Left lung (tissue), 10 donors: ENCODE results near the gene SUFU. TPM values are rescaled to one million over a fixed set of nuclear protein-coding genes. Genes with fewer than 3 reads are reported as not detected.
"Not testable (repeated sequence)": the region's sequence is repeated elsewhere in the genome, so short reads cannot be mapped to it uniquely, and the experiment has no call there.

Experiments
- ATAC-seq: fragments of 200-7000 bp; cut with Tn5 transposase; one replicate; pipeline ENCODE4 v1.9.1; 2020; ENCODE audit warnings: moderate library complexity
- DNase-seq, 4 donors: peaks; one replicate each; pipeline ENCODE4 v3.0.0-alpha.2; 2013 to 2020
- H3K27ac ChIP-seq, 2 donors: fragments of 200-600 bp; sonication (generic) in 1 of 2; one replicate each; pipeline versions ENCODE4 v1.5.0 to v1.8.0; 2020 to 2021
- H3K27me3 ChIP-seq, 2 donors: fragments of 200-600 bp; sonication (generic) in 1 of 2; one replicate each; pipeline versions ENCODE4 v1.5.0 to v1.8.0; 2020 to 2021
- H3K36me3 ChIP-seq, 2 donors: fragments of 200-600 bp; sonication (generic) in 1 of 2; one replicate each; pipeline versions ENCODE4 v1.5.0 to v1.8.0; 2020 to 2021
- H3K4me1 ChIP-seq, 2 donors: fragments of 200-600 bp; one replicate each; pipeline ENCODE4 v1.8.0; 2021
- H3K4me3 ChIP-seq, 2 donors: fragments of 200-600 bp; sonication (generic) in 1 of 2; one replicate each; pipeline versions ENCODE4 v1.5.0 to v1.8.0; 2020 to 2021; ENCODE audit warnings: mild to moderate bottlenecking in 1 of 2
- H3K9me3 ChIP-seq, 2 donors: fragments of 200-600 bp; sonication (generic) in 1 of 2; one replicate each; pipeline versions ENCODE4 v1.5.0 to v1.8.0; 2020 to 2021
- intact Hi-C, 2 donors: fragments of 100-400 bp; cut with DNase I; formaldehyde crosslinking; loops; one replicate each; pipeline versions ENCODE4 v1.11.2 to v1.14.2; 2022
- polyA plus RNA-seq, 6 donors: library from polyadenylated mRNA; unstranded; fragments of 120-200 nt; gene quantifications; one replicate each; pipeline ENCODE4 v1.2.1, GENCODE V29; 2013; ENCODE audit not compliant: insufficient read length in 6 of 6
- total RNA-seq, 2 donors: library from RNA; stranded (reverse); fragmentation: NEBNext Ultra II Directional; extraction: Animal tissue kit (Norgen Biotek cat#: 25700); gene quantifications; one replicate each; pipeline ENCODE4 v1.2.1, GENCODE V29; 2021
- TF ChIP-seq, protein P1 (sequence below), 2 donors: fragments of 200-600 bp; sonication (generic) in 1 of 2; IDR thresholded peaks; one replicate each; pipeline versions ENCODE4 v1.5.0 to v1.8.0; 2021; ENCODE audit warnings: antibody characterized with exemption in 2 of 2
- donor health status: DM: no; HTN: yes; CAD: no.
- donor health status: DM: no; HTN: no; CAD: no.

SUFU gene
- total and polyA plus RNA-seq, 8 donors = 13.4 to 30.7 (median 27.7) TPM

DNA sequence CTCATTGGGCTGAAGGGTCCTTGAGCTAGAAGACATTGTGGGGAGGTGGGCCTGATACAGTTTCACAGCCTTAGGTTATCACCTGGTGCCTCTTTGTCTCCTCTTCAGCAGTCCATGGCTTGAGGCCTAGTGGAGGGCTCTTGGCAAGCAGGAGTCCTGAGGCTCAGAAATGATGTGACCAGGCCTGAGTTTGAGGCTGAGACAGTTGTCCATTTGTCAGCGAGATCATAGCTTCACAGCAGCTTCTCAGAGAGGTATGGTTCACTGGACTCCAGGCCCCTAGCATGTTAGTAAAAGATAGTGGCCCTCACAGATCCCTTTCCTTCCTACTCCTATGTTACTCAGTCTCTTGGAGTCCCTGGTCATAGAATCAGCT is 19.1 kb downstream of the SUFU start:
- Histone ChIP-seq H3K9me3 (no peaks in the 10 kb centered on the region), H3K36me3 (peaks cover 0 to 25% of the 10 kb centered on the region in 2 donors), H3K27ac (no peak overlapping the region), H3K4me3 (no peak overlapping the region), H3K4me1 (no peaks in the 10 kb centered on the region), H3K27me3 (no peaks in the 10 kb centered on the region)
- TF ChIP-seq, protein P1, sequence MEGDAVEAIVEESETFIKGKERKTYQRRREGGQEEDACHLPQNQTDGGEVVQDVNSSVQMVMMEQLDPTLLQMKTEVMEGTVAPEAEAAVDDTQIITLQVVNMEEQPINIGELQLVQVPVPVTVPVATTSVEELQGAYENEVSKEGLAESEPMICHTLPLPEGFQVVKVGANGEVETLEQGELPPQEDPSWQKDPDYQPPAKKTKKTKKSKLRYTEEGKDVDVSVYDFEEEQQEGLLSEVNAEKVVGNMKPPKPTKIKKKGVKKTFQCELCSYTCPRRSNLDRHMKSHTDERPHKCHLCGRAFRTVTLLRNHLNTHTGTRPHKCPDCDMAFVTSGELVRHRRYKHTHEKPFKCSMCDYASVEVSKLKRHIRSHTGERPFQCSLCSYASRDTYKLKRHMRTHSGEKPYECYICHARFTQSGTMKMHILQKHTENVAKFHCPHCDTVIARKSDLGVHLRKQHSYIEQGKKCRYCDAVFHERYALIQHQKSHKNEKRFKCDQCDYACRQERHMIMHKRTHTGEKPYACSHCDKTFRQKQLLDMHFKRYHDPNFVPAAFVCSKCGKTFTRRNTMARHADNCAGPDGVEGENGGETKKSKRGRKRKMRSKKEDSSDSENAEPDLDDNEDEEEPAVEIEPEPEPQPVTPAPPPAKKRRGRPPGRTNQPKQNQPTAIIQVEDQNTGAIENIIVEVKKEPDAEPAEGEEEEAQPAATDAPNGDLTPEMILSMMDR (IDR thresholded peaks at IDR 0.05) = no peak
- DNase-seq = no peak
- intact Hi-C loops = no loop called here
- no peak for ATAC-seq

DNA sequence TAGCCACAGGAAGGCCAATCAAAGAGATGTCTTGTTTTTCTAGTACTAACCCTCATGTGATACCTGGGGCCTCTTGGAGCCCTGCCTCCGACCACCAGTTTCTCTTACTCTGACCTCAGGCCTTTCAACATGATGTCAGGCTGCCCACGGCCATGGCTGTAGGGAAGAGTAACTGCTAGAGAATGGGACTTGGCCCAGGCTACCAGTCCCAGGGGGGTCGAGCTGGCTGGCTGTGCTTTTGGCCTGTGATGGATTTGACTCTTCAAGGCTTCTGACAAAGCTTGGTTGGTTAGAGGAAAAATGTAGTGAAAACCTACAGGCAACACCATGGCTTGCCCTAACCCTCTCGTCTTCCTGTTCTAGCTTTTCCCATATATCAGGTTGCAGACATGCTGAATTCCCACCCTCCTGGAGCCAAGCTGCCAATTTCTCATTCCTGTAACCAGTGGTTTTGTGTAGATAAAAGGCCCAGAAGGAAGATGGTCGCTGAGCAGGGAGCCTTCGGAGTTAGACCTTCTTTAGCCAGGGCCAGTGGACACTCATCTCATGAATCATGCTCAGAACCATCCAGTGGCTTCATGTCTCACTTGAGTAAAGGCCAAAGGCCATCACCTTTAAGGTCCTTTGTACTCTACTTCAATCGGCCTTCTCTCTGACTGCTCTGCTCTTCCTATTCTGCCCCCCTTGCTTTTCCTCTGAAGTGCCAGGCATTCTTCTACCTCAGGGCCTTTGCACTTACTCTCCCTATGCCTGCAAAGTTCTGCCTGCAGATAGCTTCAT is 19.7 kb downstream of the SUFU start:
- no peaks in the 10 kb centered on the region for H3K4me1 ChIP-seq
- H3K9me3 ChIP-seq = no peaks in the 10 kb centered on the region
- DNase-seq (no peak), ATAC-seq (no peak)
- H3K4me3 ChIP-seq = no peak overlapping the region
- intact Hi-C loops = no loop called here
- H3K27me3 ChIP-seq = no peaks in the 10 kb centered on the region
- H3K36me3 ChIP-seq = peaks cover 0 to 25% of the 10 kb centered on the region in 2 donors
- no peak overlapping the region for H3K27ac ChIP-seq
- TF ChIP-seq, protein P1 (IDR thresholded peaks at IDR 0.05) = no peak

DNA sequence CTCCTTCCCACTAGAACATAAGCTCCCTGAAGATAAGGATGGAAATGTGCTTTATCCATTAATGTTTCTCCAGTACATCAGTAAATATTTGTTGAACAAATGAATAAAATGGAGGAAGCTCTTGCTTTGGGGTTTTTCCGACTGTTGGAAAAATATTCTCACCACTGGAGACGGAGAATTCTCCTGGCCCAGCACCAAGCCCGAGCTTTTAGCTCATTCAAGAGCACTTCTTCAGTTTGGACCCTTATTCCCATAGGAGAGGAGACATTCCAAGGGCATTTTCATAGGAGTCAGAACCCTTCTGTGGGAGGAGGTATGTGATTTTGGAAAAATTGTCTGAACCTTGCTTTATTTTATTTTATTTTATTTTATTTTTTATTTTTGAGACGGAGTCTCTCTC is 21.0 kb downstream of the SUFU start:
- TF ChIP-seq, protein P1 (IDR thresholded peaks at IDR 0.05) = no peak
- Histone ChIP-seq H3K27ac (no peak overlapping the region), H3K27me3 (no peaks in the 10 kb centered on the region), H3K36me3 (peaks cover 0 to 25% of the 10 kb centered on the region in 2 donors), H3K4me3 (no peak overlapping the region), H3K9me3 (no peaks in the 10 kb centered on the region), H3K4me1 (no peaks in the 10 kb centered on the region)
- ATAC-seq (no peak), DNase-seq (no peak)
- intact Hi-C loops = no loop called here

DNA sequence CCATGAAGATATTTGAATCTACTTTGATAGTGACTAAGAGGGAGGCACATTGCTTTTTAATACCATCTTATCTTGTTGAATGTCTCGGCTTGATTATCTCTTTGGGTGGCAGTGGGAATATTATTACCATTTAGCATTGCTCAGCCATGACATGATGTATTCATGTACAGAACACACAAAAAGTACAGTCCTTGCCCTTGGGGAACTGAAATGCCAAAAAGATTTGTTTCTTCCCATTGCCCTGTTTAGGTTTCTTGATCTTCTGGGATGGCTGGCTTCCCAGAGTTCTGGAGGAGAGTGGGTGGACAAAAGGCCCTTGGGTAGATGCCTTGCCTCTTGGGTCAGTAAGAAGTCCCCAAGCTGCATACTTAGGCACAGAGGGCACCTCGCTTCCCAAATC is 23.8 kb downstream of the SUFU start:
- intact Hi-C loops = no loop called here
- Histone ChIP-seq H3K27me3 (no peaks in the 10 kb centered on the region), H3K9me3 (no peaks in the 10 kb centered on the region), H3K4me1 (no peaks in the 10 kb centered on the region), H3K27ac (no peak overlapping the region), H3K4me3 (no peak overlapping the region), H3K36me3 (peaks cover 0 to 21% of the 10 kb centered on the region in 2 donors)
- no peak for ATAC-seq
- DNase-seq = no peak
- TF ChIP-seq, protein P1 (IDR thresholded peaks at IDR 0.05) = no peak

DNA sequence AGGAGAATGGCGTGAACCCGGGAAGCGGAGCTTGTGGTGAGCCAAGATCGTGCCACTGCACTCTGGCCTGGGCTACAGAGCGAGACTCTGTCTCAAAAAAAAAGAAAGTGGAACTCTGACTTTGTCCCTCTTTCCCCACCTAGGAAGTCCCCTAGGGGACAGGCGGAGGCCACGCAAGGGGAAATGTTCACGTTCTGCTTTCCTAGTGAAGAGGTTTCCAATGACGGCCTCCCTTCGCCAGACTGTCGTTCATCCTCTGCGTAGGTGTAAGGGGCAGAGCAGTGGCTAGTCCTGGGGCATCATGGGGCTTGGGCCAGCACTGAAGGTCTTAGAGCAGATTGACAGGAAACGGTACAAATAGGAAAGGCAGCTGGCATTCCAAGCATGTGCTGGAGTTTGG is 30.6 kb downstream of the SUFU start:
- TF ChIP-seq, protein P1 (IDR thresholded peaks at IDR 0.05) = no peak
- Histone ChIP-seq H3K4me1 (peaks cover 0 to 4% of the 10 kb centered on the region in 2 donors), H3K27me3 (no peaks in the 10 kb centered on the region), H3K4me3 (no peak overlapping the region), H3K36me3 (no peaks in the 10 kb centered on the region), H3K27ac (no peak overlapping the region), H3K9me3 (no peaks in the 10 kb centered on the region)
- intact Hi-C loops = no loop called here
- DNase-seq = no peak
- peak; percentile 60 for ATAC-seq

DNA sequence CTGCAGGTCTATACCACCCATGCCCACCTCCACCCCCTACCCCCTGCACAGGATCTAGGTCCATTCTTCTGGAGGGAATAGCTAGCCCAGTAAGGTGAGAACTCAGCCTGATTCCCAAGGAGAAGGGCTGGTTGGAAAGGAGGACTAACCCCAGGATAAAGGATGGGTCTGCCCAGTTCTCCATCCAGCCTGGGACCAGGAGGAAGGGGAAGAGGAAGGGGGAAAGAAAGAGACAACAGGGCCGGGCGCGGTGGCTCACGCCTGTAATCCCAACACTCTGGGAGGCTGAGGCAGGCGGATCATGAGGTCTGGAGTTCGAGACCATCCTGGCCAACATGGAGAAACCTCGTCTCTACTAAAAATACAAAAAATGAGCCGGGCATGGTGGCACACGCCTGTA is 31.2 kb downstream of the SUFU start:
- H3K36me3 ChIP-seq, H3K4me1 ChIP-seq, ATAC-seq, H3K27me3 ChIP-seq, H3K9me3 ChIP-seq, intact Hi-C loops, H3K27ac ChIP-seq, H3K4me3 ChIP-seq, DNase-seq: not testable (repeated sequence)
